ENCODE data around the gene GRID1. TPM values are rescaled to one million over a fixed set of nuclear protein-coding genes. Genes with fewer than 3 reads are reported as not detected.

The GRID1 gene
- total RNA-seq, 1 experiment from 2014 or later = not detected

- H3F3A ChIP-seq (ENCODE audit: insufficient read depth, low read depth) = no peaks in the 10 kb centered on the region
- ChIA-PET POLR2A (ENCODE audit: unreplicated experiment) (no interaction called here), CTCF (no interaction called here)
- no peak for DNase-seq
- H3K4me1 ChIP-seq (replicated peaks; ENCODE audit: insufficient read depth) = no peaks in the 10 kb centered on the region
- H3K4me3 ChIP-seq = no peak overlapping the region
- no peak overlapping the region for H3K4me2 ChIP-seq
- H4K20me1 ChIP-seq (ENCODE audit: insufficient read depth) = no peaks in the 10 kb centered on the region
- peaks cover 10% of the 10 kb centered on the region; the same call in 1 of the 2 replicates for H3K27me3 ChIP-seq (ENCODE audit: insufficient read depth, low read depth)
- H3K9me3 ChIP-seq (ENCODE audit: insufficient read depth, low read depth) = no peaks in the 10 kb centered on the region
- no peak overlapping the region for H2AFZ ChIP-seq
- BruUV-seq (replicated peaks) = no TSS peak
- no peaks in the 10 kb centered on the region for H3K36me3 ChIP-seq (ENCODE audit: low read depth)
- no peaks in the 10 kb centered on the region for H3K9me2 ChIP-seq (ENCODE audit: insufficient read depth)
- no peak overlapping the region for H3K27ac ChIP-seq
- no peaks in the 10 kb centered on the region for H3K79me2 ChIP-seq (ENCODE audit: low read depth)
- TF ChIP-seq CTCF (conservative IDR thresholded peaks at IDR 0.05) = no peak
- no peak for TF ChIP-seq EZH2 (IDR thresholded peaks at IDR 0.05; ENCODE audit: low read depth)
- intact Hi-C loops (cut with micrococcal nuclease; ENCODE audit: unreplicated experiment) = no loop called here
Measured at GRCh38 chr10:86335257-86335656, 31.3 kb downstream of the GRID1 start.

- no peaks in the 10 kb centered on the region for H3F3A ChIP-seq (ENCODE audit: insufficient read depth, low read depth)
- ChIA-PET CTCF (no interaction called here), POLR2A (ENCODE audit: unreplicated experiment) (no interaction called here)
- H2AFZ ChIP-seq = no peak overlapping the region
- H4K20me1 ChIP-seq (ENCODE audit: insufficient read depth) = no peaks in the 10 kb centered on the region
- TF ChIP-seq CTCF (conservative IDR thresholded peaks at IDR 0.05) (no peak), EZH2 (IDR thresholded peaks at IDR 0.05; ENCODE audit: low read depth) (no peak)
- H3K9me2 ChIP-seq (ENCODE audit: insufficient read depth) = no peaks in the 10 kb centered on the region
- no TSS peak for BruUV-seq (replicated peaks)
- no peak overlapping the region for H3K27ac ChIP-seq
- no peaks in the 10 kb centered on the region for H3K9me3 ChIP-seq (ENCODE audit: insufficient read depth, low read depth)
- no peak overlapping the region for H3K4me3 ChIP-seq
- no peaks in the 10 kb centered on the region for H3K79me2 ChIP-seq (ENCODE audit: low read depth)
- H3K27me3 ChIP-seq (ENCODE audit: insufficient read depth, low read depth) = peaks cover 10% of the 10 kb centered on the region; the same call in 1 of the 2 replicates
- intact Hi-C loops (cut with micrococcal nuclease; ENCODE audit: unreplicated experiment) = no loop called here
- no peaks in the 10 kb centered on the region for H3K36me3 ChIP-seq (ENCODE audit: low read depth)
- peak; percentile 10 to 34 for DNase-seq
- H3K4me1 ChIP-seq (replicated peaks; ENCODE audit: insufficient read depth) = no peaks in the 10 kb centered on the region
- H3K4me2 ChIP-seq = no peak overlapping the region
Measured at GRCh38 chr10:86334488-86335085, 32.0 kb downstream of the GRID1 start.

GRCh38 chr10:86333826-86334487 is 32.6 kb downstream of the GRID1 start:
- no peaks in the 10 kb centered on the region for H3F3A ChIP-seq (ENCODE audit: insufficient read depth, low read depth)
- H3K27ac ChIP-seq = no peak overlapping the region
- intact Hi-C loops (cut with micrococcal nuclease; ENCODE audit: unreplicated experiment) = no loop called here
- DNase-seq = no peak
- H3K4me1 ChIP-seq (replicated peaks; ENCODE audit: insufficient read depth) = no peaks in the 10 kb centered on the region
- H3K79me2 ChIP-seq (ENCODE audit: low read depth) = no peaks in the 10 kb centered on the region
- CTCF ChIA-PET = no interaction called here
- H3K4me3 ChIP-seq = no peak overlapping the region
- no peak overlapping the region for H3K4me2 ChIP-seq
- H3K9me2 ChIP-seq (ENCODE audit: insufficient read depth) = no peaks in the 10 kb centered on the region
- peaks cover 10% of the 10 kb centered on the region; the same call in 1 of the 2 replicates for H3K27me3 ChIP-seq (ENCODE audit: insufficient read depth, low read depth)
- TF ChIP-seq EZH2 (IDR thresholded peaks at IDR 0.05; ENCODE audit: low read depth) (no peak), CTCF (conservative IDR thresholded peaks at IDR 0.05) (no peak)
- POLR2A ChIA-PET (ENCODE audit: unreplicated experiment) = no interaction called here
- H4K20me1 ChIP-seq (ENCODE audit: insufficient read depth) = no peaks in the 10 kb centered on the region
- no peak overlapping the region for H2AFZ ChIP-seq
- H3K36me3 ChIP-seq (ENCODE audit: low read depth) = no peaks in the 10 kb centered on the region
- no TSS peak for BruUV-seq (replicated peaks)
- no peaks in the 10 kb centered on the region for H3K9me3 ChIP-seq (ENCODE audit: insufficient read depth, low read depth)
